ENCODE data around the gene CELSR2.

The CELSR2 gene

GRCh38 chr1:109267743-109268300, 18.5 kb downstream of the CELSR2 start:
- peaks cover 10% of the 10 kb centered on the region for H3K36me3 ChIP-seq (ENCODE audit: control insufficient read depth, insufficient read depth, low read length)
- 95 to 96% methylated on average over 13 to 17 of the region's 17 CpGs for WGBS, 2 experiments (ENCODE audit: insufficient coverage in 2 of 2)
- H3K4me3 ChIP-seq (ENCODE audit: extremely low read depth, insufficient read depth, low read length, poor library complexity, severe bottlenecking) = no peak overlapping the region
- H3K4me1 ChIP-seq (ENCODE audit: control insufficient read depth, insufficient read depth, low read length, poor library complexity, severe bottlenecking) = peaks cover 3% of the 10 kb centered on the region
- no peak overlapping the region for H3K27ac ChIP-seq (ENCODE audit: low read depth, low read length, severe bottlenecking)
- H3K9me3 ChIP-seq (ENCODE audit: control insufficient read depth, low read length) = no peaks in the 10 kb centered on the region

DNA sequence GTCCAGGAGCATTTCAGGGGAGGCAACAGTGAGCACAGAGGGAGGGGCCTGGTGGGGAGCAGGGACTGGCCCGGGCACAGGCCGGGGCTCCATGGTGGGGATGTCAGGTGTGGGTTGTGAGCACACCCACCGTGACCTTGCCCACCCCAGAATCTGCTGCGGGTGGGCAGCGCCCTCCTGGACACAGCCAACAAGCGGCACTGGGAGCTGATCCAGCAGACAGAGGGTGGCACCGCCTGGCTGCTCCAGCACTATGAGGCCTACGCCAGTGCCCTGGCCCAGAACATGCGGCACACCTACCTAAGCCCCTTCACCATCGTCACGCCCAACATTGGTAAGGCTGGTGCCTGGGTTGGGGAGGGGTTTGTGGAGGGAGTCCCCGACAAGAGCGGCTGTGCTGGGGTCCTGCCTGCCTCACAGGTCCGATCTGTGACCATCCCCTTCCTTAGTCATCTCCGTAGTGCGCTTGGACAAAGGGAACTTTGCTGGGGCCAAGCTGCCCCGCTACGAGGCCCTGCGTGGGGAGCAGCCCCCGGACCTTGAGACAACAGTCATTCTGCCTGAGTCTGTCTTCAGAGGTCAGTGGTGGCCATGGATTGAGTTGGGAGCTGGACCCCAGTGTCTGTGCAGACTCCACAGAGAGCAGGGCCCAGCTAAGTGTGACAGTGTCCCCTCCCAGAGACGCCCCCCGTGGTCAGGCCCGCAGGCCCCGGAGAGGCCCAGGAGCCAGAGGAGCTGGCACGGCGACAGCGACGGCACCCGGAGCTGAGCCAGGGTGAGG, 19.3 kb downstream of the CELSR2 start:
- peaks cover 6% of the 10 kb centered on the region for H3K4me1 ChIP-seq (ENCODE audit: control insufficient read depth, insufficient read depth, low read length, poor library complexity, severe bottlenecking)
- no peak overlapping the region for H3K27ac ChIP-seq (ENCODE audit: low read depth, low read length, severe bottlenecking)
- peaks cover 10% of the 10 kb centered on the region for H3K36me3 ChIP-seq (ENCODE audit: control insufficient read depth, insufficient read depth, low read length)
- H3K9me3 ChIP-seq (ENCODE audit: control insufficient read depth, low read length) = no peaks in the 10 kb centered on the region
- no peak overlapping the region for H3K4me3 ChIP-seq (ENCODE audit: extremely low read depth, insufficient read depth, low read length, poor library complexity, severe bottlenecking)
- WGBS, 2 experiments (ENCODE audit: insufficient coverage in 2 of 2) = 95 to 99% methylated on average over 25 to 28 of the region's 29 CpGs

DNA sequence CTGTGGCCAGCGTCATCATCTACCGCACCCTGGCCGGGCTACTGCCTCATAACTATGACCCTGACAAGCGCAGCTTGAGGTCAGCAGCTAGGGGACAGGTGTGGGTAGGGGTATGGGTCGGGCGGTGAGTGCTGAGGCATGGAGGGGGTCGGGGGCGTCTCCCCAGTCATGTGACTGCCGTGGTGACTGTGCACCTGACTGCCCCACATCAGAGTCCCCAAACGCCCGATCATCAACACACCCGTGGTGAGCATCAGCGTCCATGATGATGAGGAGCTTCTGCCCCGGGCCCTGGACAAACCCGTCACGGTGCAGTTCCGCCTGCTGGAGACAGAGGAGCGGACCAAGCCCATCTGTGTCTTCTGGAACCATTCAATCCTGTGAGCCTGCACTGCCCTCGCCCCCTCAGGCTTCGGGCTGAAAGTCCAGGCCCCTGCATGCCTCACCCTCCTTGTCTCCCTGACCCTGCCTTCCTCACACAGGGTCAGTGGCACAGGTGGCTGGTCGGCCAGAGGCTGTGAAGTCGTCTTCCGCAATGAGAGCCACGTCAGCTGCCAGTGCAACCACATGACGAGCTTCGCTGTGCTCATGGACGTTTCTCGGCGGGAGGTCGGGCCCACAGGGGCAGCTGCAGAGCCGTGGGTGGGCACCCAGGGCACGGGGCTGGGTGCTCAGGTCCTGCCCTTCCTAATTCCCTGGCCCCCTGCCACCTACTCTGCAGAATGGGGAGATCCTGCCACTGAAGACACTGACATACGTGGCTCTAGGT, 20.1 kb downstream of the CELSR2 start:
- Histone ChIP-seq H3K4me1 (ENCODE audit: control insufficient read depth, insufficient read depth, low read length, poor library complexity, severe bottlenecking) (peaks cover 13% of the 10 kb centered on the region), H3K4me3 (ENCODE audit: extremely low read depth, insufficient read depth, low read length, poor library complexity, severe bottlenecking) (no peak overlapping the region), H3K36me3 (ENCODE audit: control insufficient read depth, insufficient read depth, low read length) (peaks cover 10% of the 10 kb centered on the region), H3K9me3 (ENCODE audit: control insufficient read depth, low read length) (no peaks in the 10 kb centered on the region), H3K27ac (ENCODE audit: low read depth, low read length, severe bottlenecking) (no peak overlapping the region)
- WGBS, 2 experiments (ENCODE audit: insufficient coverage in 2 of 2) = 92 to 97% methylated on average over 27 to 33 of the region's 33 CpGs

GRCh38 chr1:109269981-109270622, 20.8 kb downstream of the CELSR2 start:
- Histone ChIP-seq H3K9me3 (ENCODE audit: control insufficient read depth, low read length) (no peaks in the 10 kb centered on the region), H3K36me3 (ENCODE audit: control insufficient read depth, insufficient read depth, low read length) (peaks cover 5% of the 10 kb centered on the region), H3K4me3 (ENCODE audit: extremely low read depth, insufficient read depth, low read length, poor library complexity, severe bottlenecking) (no peak overlapping the region), H3K27ac (ENCODE audit: low read depth, low read length, severe bottlenecking) (no peak overlapping the region), H3K4me1 (ENCODE audit: control insufficient read depth, insufficient read depth, low read length, poor library complexity, severe bottlenecking) (peaks cover 19% of the 10 kb centered on the region)
- 86 to 88% methylated on average over 17 of the region's 17 CpGs for WGBS, 2 experiments (ENCODE audit: insufficient coverage in 2 of 2)

DNA sequence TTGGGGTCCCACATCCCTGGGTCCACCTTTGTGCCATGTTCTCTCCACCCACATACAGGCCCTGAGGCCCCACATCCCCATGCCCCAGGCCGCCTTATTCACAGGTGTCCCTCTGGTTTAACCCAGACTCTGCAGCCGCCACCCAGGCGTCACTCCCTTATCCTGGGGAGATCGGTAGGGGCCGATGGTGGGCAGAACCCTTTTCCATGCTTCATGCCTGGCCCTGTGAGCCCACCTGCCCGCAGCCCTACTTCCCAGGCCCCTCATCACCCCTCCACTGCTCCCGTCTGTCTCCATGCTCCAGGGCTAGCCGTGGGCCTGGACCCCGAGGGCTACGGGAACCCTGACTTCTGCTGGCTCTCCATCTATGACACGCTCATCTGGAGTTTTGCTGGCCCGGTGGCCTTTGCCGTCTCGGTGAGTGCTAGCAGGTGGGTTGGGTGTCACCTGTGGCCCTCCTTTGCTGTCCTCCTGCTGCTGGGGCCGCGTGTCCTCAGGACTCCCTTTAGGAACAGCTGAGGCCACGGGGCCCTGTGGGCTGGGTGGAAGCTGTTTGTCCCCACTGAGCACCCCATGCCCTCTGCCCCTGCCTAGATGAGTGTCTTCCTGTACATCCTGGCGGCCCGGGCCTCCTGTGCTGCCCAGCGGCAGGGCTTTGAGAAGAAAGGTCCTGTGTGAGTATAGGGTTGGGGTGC, 21.4 kb downstream of the CELSR2 start:
- WGBS, 2 experiments (ENCODE audit: insufficient coverage in 2 of 2) = 92 to 94% methylated on average over 15 to 16 of the region's 20 CpGs
- Histone ChIP-seq H3K9me3 (ENCODE audit: control insufficient read depth, low read length) (no peaks in the 10 kb centered on the region), H3K27ac (ENCODE audit: low read depth, low read length, severe bottlenecking) (no peak overlapping the region), H3K4me3 (ENCODE audit: extremely low read depth, insufficient read depth, low read length, poor library complexity, severe bottlenecking) (no peak overlapping the region), H3K4me1 (ENCODE audit: control insufficient read depth, insufficient read depth, low read length, poor library complexity, severe bottlenecking) (peaks cover 22% of the 10 kb centered on the region), H3K36me3 (ENCODE audit: control insufficient read depth, insufficient read depth, low read length) (peaks cover 5% of the 10 kb centered on the region)

DNA sequence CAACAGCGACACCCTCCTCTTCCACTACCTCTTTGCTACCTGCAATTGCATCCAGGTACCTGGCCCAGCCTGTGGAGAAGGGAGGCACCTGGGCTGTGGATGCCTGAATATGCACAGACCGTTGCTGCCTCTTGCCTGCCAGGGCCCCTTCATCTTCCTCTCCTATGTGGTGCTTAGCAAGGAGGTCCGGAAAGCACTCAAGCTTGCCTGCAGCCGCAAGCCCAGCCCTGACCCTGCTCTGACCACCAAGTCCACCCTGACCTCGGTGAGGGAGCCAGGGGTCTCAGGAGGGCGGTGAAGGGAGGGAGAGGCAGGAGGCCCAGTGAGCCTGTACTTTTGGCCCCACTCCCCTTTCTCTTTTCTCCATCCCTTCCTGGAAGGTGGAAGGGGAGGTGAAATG, 22.1 kb downstream of the CELSR2 start:
- Histone ChIP-seq H3K36me3 (ENCODE audit: control insufficient read depth, insufficient read depth, low read length) (peaks cover 5% of the 10 kb centered on the region), H3K4me3 (ENCODE audit: extremely low read depth, insufficient read depth, low read length, poor library complexity, severe bottlenecking) (no peak overlapping the region), H3K27ac (ENCODE audit: low read depth, low read length, severe bottlenecking) (no peak overlapping the region), H3K9me3 (ENCODE audit: control insufficient read depth, low read length) (no peaks in the 10 kb centered on the region), H3K4me1 (ENCODE audit: control insufficient read depth, insufficient read depth, low read length, poor library complexity, severe bottlenecking) (peaks cover 29% of the 10 kb centered on the region)
- 70 to 87% methylated on average over 2 to 4 of the region's 6 CpGs for WGBS, 2 experiments (ENCODE audit: insufficient coverage in 2 of 2)

- H3K36me3 ChIP-seq (ENCODE audit: control insufficient read depth, insufficient read depth, low read length) = peaks cover 5% of the 10 kb centered on the region
- no peak overlapping the region for H3K27ac ChIP-seq (ENCODE audit: low read depth, low read length, severe bottlenecking)
- no peak overlapping the region for H3K4me3 ChIP-seq (ENCODE audit: extremely low read depth, insufficient read depth, low read length, poor library complexity, severe bottlenecking)
- 90 to 96% methylated on average over 9 to 11 of the region's 13 CpGs for WGBS, 2 experiments (ENCODE audit: insufficient coverage in 2 of 2)
- H3K9me3 ChIP-seq (ENCODE audit: control insufficient read depth, low read length) = no peaks in the 10 kb centered on the region
- H3K4me1 ChIP-seq (ENCODE audit: control insufficient read depth, insufficient read depth, low read length, poor library complexity, severe bottlenecking) = peaks cover 34% of the 10 kb centered on the region
Observed at GRCh38 chr1:109272021-109272799, 22.9 kb downstream of the CELSR2 start.

- Histone ChIP-seq H3K4me3 (ENCODE audit: extremely low read depth, insufficient read depth, low read length, poor library complexity, severe bottlenecking) (no peak overlapping the region), H3K36me3 (ENCODE audit: control insufficient read depth, insufficient read depth, low read length) (peaks cover 7% of the 10 kb centered on the region), H3K9me3 (ENCODE audit: control insufficient read depth, low read length) (no peaks in the 10 kb centered on the region), H3K27ac (ENCODE audit: low read depth, low read length, severe bottlenecking) (no peak overlapping the region), H3K4me1 (ENCODE audit: control insufficient read depth, insufficient read depth, low read length, poor library complexity, severe bottlenecking) (peaks cover 32% of the 10 kb centered on the region)
- WGBS, 2 experiments (ENCODE audit: insufficient coverage in 2 of 2) = 90 to 92% methylated on average over 7 to 12 of the region's 16 CpGs
Observed at GRCh38 chr1:109272831-109273547, 23.6 kb downstream of the CELSR2 start.

DNA sequence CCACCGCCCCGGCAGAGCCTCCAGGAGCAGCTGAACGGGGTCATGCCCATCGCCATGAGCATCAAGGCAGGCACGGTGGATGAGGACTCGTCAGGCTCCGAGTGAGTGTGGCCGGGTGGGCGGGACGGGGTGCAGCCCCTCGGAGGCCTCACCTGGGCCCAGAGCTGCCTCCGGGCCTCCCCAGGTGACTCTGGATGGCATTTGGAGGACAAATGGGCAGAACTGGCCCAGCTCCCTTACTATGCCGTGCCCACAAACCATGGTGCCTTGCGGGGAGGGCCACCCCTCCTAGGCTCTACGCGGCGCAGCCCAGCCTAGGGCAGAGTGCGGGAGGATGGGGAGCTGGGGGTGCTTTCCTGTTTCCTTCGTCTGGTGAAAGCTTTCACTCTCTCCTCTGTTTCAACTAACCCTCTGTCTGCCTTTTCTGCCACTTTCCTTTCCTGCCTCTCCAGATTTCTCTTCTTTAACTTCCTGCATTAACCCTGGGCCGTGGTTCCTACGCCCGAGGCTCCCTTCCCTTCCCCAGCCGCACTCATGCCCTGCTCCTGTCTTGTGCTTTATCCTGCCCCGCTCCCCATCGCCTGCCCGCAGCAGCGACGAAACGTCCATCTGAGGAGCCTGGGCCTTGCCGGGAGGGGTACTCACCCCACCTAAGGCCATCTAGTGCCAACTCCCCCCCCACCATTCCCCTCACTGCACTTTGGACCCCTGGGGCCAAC, 24.4 kb downstream of the CELSR2 start:
- peaks cover 32% of the 10 kb centered on the region for H3K4me1 ChIP-seq (ENCODE audit: control insufficient read depth, insufficient read depth, low read length, poor library complexity, severe bottlenecking)
- H3K36me3 ChIP-seq (ENCODE audit: control insufficient read depth, insufficient read depth, low read length) = peaks cover 14% of the 10 kb centered on the region
- no peaks in the 10 kb centered on the region for H3K9me3 ChIP-seq (ENCODE audit: control insufficient read depth, low read length)
- H3K27ac ChIP-seq (ENCODE audit: low read depth, low read length, severe bottlenecking) = no peak overlapping the region
- H3K4me3 ChIP-seq (ENCODE audit: extremely low read depth, insufficient read depth, low read length, poor library complexity, severe bottlenecking) = no peak overlapping the region
- WGBS, 2 experiments (ENCODE audit: insufficient coverage in 2 of 2) = 80 to 90% methylated on average over 21 to 22 of the region's 30 CpGs

Measured in mesodermal cell (in vitro differentiated cells).